H9 (cell line): ENCODE measurements around the gene GPR180. TPM values are rescaled to one million over a fixed set of nuclear protein-coding genes. Genes with fewer than 3 reads are reported as not detected.

ENCODE experiments used
- DNase-seq: peaks from one replicate; pipeline ENCODE4 v3.0.0-alpha.2; 2017
- H2AFZ ChIP-seq: one replicate; pipeline ENCODE4 v1.6.1; 2013; ENCODE audit warnings: mild to moderate bottlenecking, low read length, control low read depth, moderate library complexity
- H2AK5ac ChIP-seq: 2 replicates; pipeline ENCODE4 v1.6.1; 2013; ENCODE audit warnings: low read length, control low read depth, mixed read lengths; ENCODE audit not compliant: insufficient read length
- H2BK120ac ChIP-seq: one replicate; pipeline ENCODE4 v1.6.1; 2013; ENCODE audit warnings: low read depth, mild to moderate bottlenecking, low read length, control low read depth, inconsistent platforms; ENCODE audit not compliant: poor library complexity, severe bottlenecking
- H2BK12ac ChIP-seq: 2 replicates; pipeline ENCODE4 v1.6.1; 2013; ENCODE audit warnings: low read length, control low read depth, mixed read lengths, low read depth; ENCODE audit not compliant: insufficient read length
- H2BK15ac ChIP-seq: 2 replicates; pipeline ENCODE4 v1.6.1; 2013; ENCODE audit warnings: low read depth, low read length, control low read depth
- H2BK20ac ChIP-seq: one replicate; pipeline ENCODE4 v1.6.1; 2013; ENCODE audit warnings: low read depth, mild to moderate bottlenecking, low read length, control low read depth, inconsistent platforms; ENCODE audit not compliant: poor library complexity, severe bottlenecking
- H2BK5ac ChIP-seq: 2 replicates; pipeline ENCODE4 v1.6.1; 2013; ENCODE audit warnings: low read length, control low read depth, mixed read lengths; ENCODE audit not compliant: insufficient read length
- H3K14ac ChIP-seq: 2 replicates; pipeline ENCODE4 v1.6.1; 2013; ENCODE audit warnings: low read length, control low read depth; ENCODE audit not compliant: insufficient read depth
- H3K18ac ChIP-seq: 2 replicates; pipeline ENCODE4 v1.6.1; 2013; ENCODE audit warnings: low read depth, mild to moderate bottlenecking, mixed read lengths, low read length, control low read depth; ENCODE audit not compliant: insufficient read length
- H3K23ac ChIP-seq: 2 replicates; pipeline ENCODE4 v1.6.1; 2013; ENCODE audit warnings: low read length, control low read depth, mixed read lengths, low read depth; ENCODE audit not compliant: insufficient read length
- H3K23me2 ChIP-seq: 2 replicates; pipeline ENCODE4 v1.6.1; 2013; ENCODE audit warnings: low read depth, mild to moderate bottlenecking, mixed read lengths, low read length, control low read depth; ENCODE audit not compliant: insufficient read length, poor library complexity, severe bottlenecking
- H3K27ac ChIP-seq: 2 replicates; pipeline ENCODE4 v1.5.1; 2013; ENCODE audit warnings: low read length, control low read depth, mixed read lengths, low read depth; ENCODE audit not compliant: insufficient read length
- H3K27me3 ChIP-seq: 2 replicates; pipeline ENCODE4 v1.6.1; 2013; ENCODE audit warnings: low read length, control low read depth, inconsistent platforms; ENCODE audit not compliant: insufficient read depth
- H3K4ac ChIP-seq: 2 replicates; pipeline ENCODE4 v1.6.1; 2013; ENCODE audit warnings: low read depth, mild to moderate bottlenecking, control low read depth, inconsistent platforms, low read length, moderate library complexity
- H3K4me1 ChIP-seq: 2 replicates; pipeline ENCODE4 v1.6.1; 2013; ENCODE audit warnings: low read length, control low read depth, inconsistent platforms; ENCODE audit not compliant: insufficient read depth
- H3K4me2 ChIP-seq: 2 replicates; pipeline ENCODE4 v1.6.1; 2013; ENCODE audit warnings: low read length, control low read depth, mixed read lengths; ENCODE audit not compliant: insufficient read length, insufficient read depth
- H3K56ac ChIP-seq: 2 replicates; pipeline ENCODE4 v1.6.1; 2013; ENCODE audit warnings: low read depth, mild to moderate bottlenecking, mixed read lengths, low read length, control low read depth; ENCODE audit not compliant: insufficient read length
- H3K79me1 ChIP-seq: 2 replicates; pipeline ENCODE4 v1.6.1; 2013; ENCODE audit warnings: low read depth, mild to moderate bottlenecking, moderate library complexity, low read length, control low read depth, inconsistent platforms; ENCODE audit not compliant: insufficient read depth, poor library complexity, severe bottlenecking
- H3K79me2 ChIP-seq: 2 replicates; pipeline ENCODE4 v1.6.1; 2013; ENCODE audit warnings: low read length, control low read depth, inconsistent platforms; ENCODE audit not compliant: insufficient read depth
- H3K9ac ChIP-seq: 2 replicates; pipeline ENCODE4 v1.6.1; 2013; ENCODE audit warnings: low read length, control low read depth, mixed read lengths; ENCODE audit not compliant: insufficient read length; ENCODE audit errors: extremely low read depth
- H3K9me3 ChIP-seq: one replicate; pipeline ENCODE4 v1.6.1; 2013; ENCODE audit warnings: low read depth, low read length, inconsistent platforms; ENCODE audit not compliant: control insufficient read depth
- H3T11ph ChIP-seq: one replicate; pipeline ENCODE4 v1.6.1; 2013; ENCODE audit warnings: mild to moderate bottlenecking, low read length, control low read depth, inconsistent platforms
- H4K20me1 ChIP-seq: one replicate; pipeline ENCODE4 v1.6.1; 2013; ENCODE audit not compliant: control insufficient read depth, insufficient read length, insufficient read depth
- H4K5ac ChIP-seq: 2 replicates; pipeline ENCODE4 v1.6.1; 2013; ENCODE audit warnings: low read depth, mild to moderate bottlenecking, mixed read lengths, low read length, control low read depth; ENCODE audit not compliant: insufficient read length
- H4K8ac ChIP-seq: replicated peaks from 2 replicates; pipeline ENCODE4 v1.6.1; 2013; ENCODE audit warnings: low read length, control low read depth, mixed read lengths, low read depth; ENCODE audit not compliant: insufficient read length
- H4K91ac ChIP-seq: 2 replicates; pipeline ENCODE4 v1.6.1; 2013; ENCODE audit warnings: low read depth, mild to moderate bottlenecking, moderate library complexity, mixed read lengths, low read length, control low read depth; ENCODE audit not compliant: insufficient read length
- H3K27ac Mint-ChIP-seq, 3 experiments: 2 replicates in 2 of 3; 3 replicates in 1 of 3; pipeline ENCODE4 v1.8.0; 2020 to 2021; ENCODE audit warnings: mixed read lengths in 3 of 3, mild to moderate bottlenecking in 1 of 3, moderate library complexity in 1 of 3
- H3K27me3 Mint-ChIP-seq: 2 replicates; pipeline ENCODE4 v1.8.0; 2021; ENCODE audit warnings: low read depth, mild to moderate bottlenecking, moderate library complexity, mixed read lengths
- H3K36me3 Mint-ChIP-seq, 3 experiments: 2 replicates in 2 of 3; 3 replicates in 1 of 3; pipeline ENCODE4 v1.8.0; 2020 to 2021; ENCODE audit warnings: low read depth in 3 of 3, mixed read lengths in 3 of 3; ENCODE audit not compliant: insufficient read depth in 1 of 3
- H3K4me1 Mint-ChIP-seq, 2 experiments: 2 replicates each; pipeline ENCODE4 v1.8.0; 2020; ENCODE audit warnings: mixed read lengths in 2 of 2
- H3K4me3 Mint-ChIP-seq, 2 experiments: 2 replicates in 1 of 2; 3 replicates in 1 of 2; pipeline ENCODE4 v1.8.0; 2020 to 2021; ENCODE audit warnings: mild to moderate bottlenecking in 2 of 2, mixed read lengths in 2 of 2, moderate library complexity in 1 of 2
- H3K9me3 Mint-ChIP-seq, 2 experiments: 2 replicates in 1 of 2; 3 replicates in 1 of 2; pipeline ENCODE4 v1.8.0; 2020; ENCODE audit warnings: mild to moderate bottlenecking in 2 of 2, mixed read lengths in 2 of 2, moderate library complexity in 1 of 2
- WGBS: extraction: QIAGEN DNeasy Blood & Tissue Kit; methylation state at CpG from one replicate; pipeline ENCODE4 v1.1.7; 2013; ENCODE audit warnings: missing lambda C conversion rate, low lambda C conversion rate, mixed read lengths; ENCODE audit not compliant: insufficient read length; ENCODE audit errors: extremely low coverage; 5-methylcytosine and 5-hydroxymethylcytosine counted together
- total RNA-seq: library from RNA; stranded (reverse); gene quantifications from 2 replicates; pipeline ENCODE4 v1.2.1, GENCODE V29; 2021
- TF ChIP-seq, protein P1 (sequence below): fragments of 200-600 bp; sonication (generic); conservative IDR thresholded peaks from 3 replicates; pipeline ENCODE4 v1.8.0; 2021; ENCODE audit warnings: antibody characterized with exemption, mild to moderate bottlenecking

The GPR180 gene
- total RNA-seq, 1 experiment from 2014 or later, result 5.1 TPM

DNA sequence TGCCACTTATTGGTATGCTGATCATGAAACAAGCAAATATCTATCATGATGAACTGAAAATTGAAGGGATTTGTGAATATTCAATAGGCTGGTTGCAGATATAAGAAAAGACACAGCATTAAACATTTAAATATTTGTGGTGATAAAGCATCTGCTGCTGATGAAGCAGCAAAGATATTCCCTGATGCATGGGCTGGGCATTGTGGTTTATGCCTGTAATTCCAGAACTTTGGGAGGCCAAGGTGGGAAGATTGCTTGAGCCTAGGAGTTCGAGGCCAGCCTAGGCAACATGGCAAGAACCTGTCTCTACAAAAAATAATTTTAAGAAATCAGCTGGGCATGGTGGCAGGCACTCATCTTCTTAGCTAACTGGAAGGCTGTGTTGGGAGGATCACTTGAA, 54.5 kb downstream of the GPR180 start:
- no peak overlapping the region for H2BK12ac ChIP-seq
- H3K27ac ChIP-seq, result no peak overlapping the region

More for the DNA sequence above, 54.5 kb downstream of the GPR180 start:
- Histone ChIP-seq H3K14ac (no peak overlapping the region), H3K79me2 (no peaks in the 10 kb centered on the region), H3K9ac (no peak overlapping the region), H4K91ac (no peak overlapping the region), H4K8ac (no peak overlapping the region), H4K5ac (no peak overlapping the region), H3K9me3 (no peaks in the 10 kb centered on the region), H3K4me1 (0 out of 2 replicates have a peak, but pooled peaks cover 2% of the 10 kb centered on the region), H3K79me1 (no peaks in the 10 kb centered on the region), H4K20me1 (no peaks in the 10 kb centered on the region), H3K4me2 (no peak overlapping the region), H3K23me2 (no peaks in the 10 kb centered on the region), H2BK20ac (no peak overlapping the region), H2BK120ac (no peak overlapping the region), H3T11ph (no peak overlapping the region), H3K23ac (no peak overlapping the region), H2AK5ac (no peak overlapping the region), H2BK5ac (no peak overlapping the region), H3K27me3 (no peaks in the 10 kb centered on the region), H2BK15ac (no peak overlapping the region), H3K4ac (no peak overlapping the region), H3K56ac (no peak overlapping the region), H2AFZ (no peak overlapping the region), H3K18ac (no peak overlapping the region)
- Mint-ChIP-seq H3K27ac (no peak overlapping the region), H3K9me3 (peaks cover 6 to 10% of the 10 kb centered on the region in 2 experiments; a peak in 3 of 5 replicates), H3K4me3 (no peak overlapping the region), H3K27me3 (no peaks in the 10 kb centered on the region), H3K4me1 (peaks cover 24 to 32% of the 10 kb centered on the region in 2 experiments), H3K36me3 (peaks cover 0 to 7% (median 4%) of the 10 kb centered on the region in 3 experiments; a peak in 2 of 7 replicates)
- TF ChIP-seq, protein P1, sequence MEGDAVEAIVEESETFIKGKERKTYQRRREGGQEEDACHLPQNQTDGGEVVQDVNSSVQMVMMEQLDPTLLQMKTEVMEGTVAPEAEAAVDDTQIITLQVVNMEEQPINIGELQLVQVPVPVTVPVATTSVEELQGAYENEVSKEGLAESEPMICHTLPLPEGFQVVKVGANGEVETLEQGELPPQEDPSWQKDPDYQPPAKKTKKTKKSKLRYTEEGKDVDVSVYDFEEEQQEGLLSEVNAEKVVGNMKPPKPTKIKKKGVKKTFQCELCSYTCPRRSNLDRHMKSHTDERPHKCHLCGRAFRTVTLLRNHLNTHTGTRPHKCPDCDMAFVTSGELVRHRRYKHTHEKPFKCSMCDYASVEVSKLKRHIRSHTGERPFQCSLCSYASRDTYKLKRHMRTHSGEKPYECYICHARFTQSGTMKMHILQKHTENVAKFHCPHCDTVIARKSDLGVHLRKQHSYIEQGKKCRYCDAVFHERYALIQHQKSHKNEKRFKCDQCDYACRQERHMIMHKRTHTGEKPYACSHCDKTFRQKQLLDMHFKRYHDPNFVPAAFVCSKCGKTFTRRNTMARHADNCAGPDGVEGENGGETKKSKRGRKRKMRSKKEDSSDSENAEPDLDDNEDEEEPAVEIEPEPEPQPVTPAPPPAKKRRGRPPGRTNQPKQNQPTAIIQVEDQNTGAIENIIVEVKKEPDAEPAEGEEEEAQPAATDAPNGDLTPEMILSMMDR, result no peak
- WGBS, result no CpG with 5 or more reads among the region's 1 CpG
- DNase-seq, result no peak
